Mesendoderm (in vitro differentiated cells): ENCODE results near the gene PAK5.

Experiments used
- DNase-seq: peaks from one replicate; pipeline ENCODE4 v3.0.0; 2013
- H2AK5ac ChIP-seq: 2 replicates; pipeline ENCODE4 v1.6.1; 2013; ENCODE audit warnings: low read length, inconsistent platforms
- H2BK120ac ChIP-seq: 2 replicates; pipeline ENCODE4 v1.6.1; 2013; ENCODE audit warnings: low read depth, mild to moderate bottlenecking, low read length, moderate library complexity, mixed read lengths
- H2BK15ac ChIP-seq: replicated peaks from 2 replicates; pipeline ENCODE4 v1.6.1; 2013; ENCODE audit warnings: low read depth, mild to moderate bottlenecking, moderate library complexity
- H2BK5ac ChIP-seq: 2 replicates; pipeline ENCODE4 v1.6.1; 2013; ENCODE audit warnings: low read length, inconsistent platforms
- H3K18ac ChIP-seq: 2 replicates; pipeline ENCODE4 v1.6.1; 2013; ENCODE audit warnings: mild to moderate bottlenecking, low read length, mixed read lengths
- H3K23ac ChIP-seq: one replicate; pipeline ENCODE4 v1.6.1; 2013; ENCODE audit warnings: low read length
- H3K27ac ChIP-seq: 2 replicates; pipeline ENCODE4 v1.5.1; 2013; ENCODE audit warnings: low read depth, mild to moderate bottlenecking, inconsistent platforms, low read length, moderate library complexity
- H3K27me3 ChIP-seq: 2 replicates; pipeline ENCODE4 v1.6.1; 2013; ENCODE audit warnings: low read length, control low read depth, mild to moderate bottlenecking, inconsistent platforms; ENCODE audit not compliant: insufficient read depth, poor library complexity
- H3K36me3 ChIP-seq: 2 replicates; pipeline ENCODE4 v1.6.1; 2013; ENCODE audit warnings: low read length, inconsistent platforms; ENCODE audit not compliant: control insufficient read depth, insufficient read depth
- H3K4ac ChIP-seq: one replicate; pipeline ENCODE4 v1.6.1; 2013; ENCODE audit warnings: low read depth, mild to moderate bottlenecking, low read length, moderate library complexity
- H3K4me1 ChIP-seq: 2 replicates; pipeline ENCODE4 v1.6.1; 2013; ENCODE audit warnings: low read depth, low read length, inconsistent platforms; ENCODE audit not compliant: control insufficient read depth
- H3K4me2 ChIP-seq: 2 replicates; pipeline ENCODE4 v1.6.1; 2013; ENCODE audit warnings: low read length
- H3K4me3 ChIP-seq: 2 replicates; pipeline ENCODE4 v1.5.1; 2013; ENCODE audit warnings: mild to moderate bottlenecking, low read length
- H3K56ac ChIP-seq: one replicate; pipeline ENCODE4 v1.6.1; 2013; ENCODE audit warnings: low read length
- H3K79me1 ChIP-seq: 2 replicates; pipeline ENCODE4 v1.6.1; 2013; ENCODE audit warnings: low read length, inconsistent platforms
- H3K79me2 ChIP-seq: 2 replicates; pipeline ENCODE4 v1.6.1; 2013; ENCODE audit warnings: mild to moderate bottlenecking, low read length; ENCODE audit not compliant: control insufficient read depth, insufficient read depth
- H3K9ac ChIP-seq: 2 replicates; pipeline ENCODE4 v1.6.1; 2013; ENCODE audit warnings: low read length, inconsistent platforms
- H4K5ac ChIP-seq: one replicate; pipeline ENCODE4 v1.6.1; 2013; ENCODE audit warnings: low read length
- H4K8ac ChIP-seq: one replicate; pipeline ENCODE4 v1.6.1; 2013; ENCODE audit warnings: low read depth, mild to moderate bottlenecking, control low read depth, low read length, moderate library complexity
- WGBS: extraction: QIAGEN DNeasy Blood & Tissue Kit; methylation state at CpG from one replicate; pipeline ENCODE4 v1.1.7; 2013; ENCODE audit warnings: low lambda C conversion rate, missing lambda C conversion rate; ENCODE audit not compliant: insufficient coverage; ENCODE audit errors: extremely low coverage; 5-methylcytosine and 5-hydroxymethylcytosine counted together

PAK5 gene

GRCh38 chr20:9499126-9499899 lies 339.6 kb downstream of the PAK5 start:
- H2BK5ac ChIP-seq: no peak overlapping the region
- no peak overlapping the region for H4K5ac ChIP-seq
- H3K4me3 ChIP-seq: no peak overlapping the region
- no peaks in the 10 kb centered on the region for H3K79me2 ChIP-seq
- no peak overlapping the region for H3K18ac ChIP-seq
- DNase-seq: no peak
- no peak overlapping the region for H4K8ac ChIP-seq
- H3K9ac ChIP-seq: no peak overlapping the region
- H3K4me1 ChIP-seq: no peaks in the 10 kb centered on the region
- H3K4ac ChIP-seq: no peak overlapping the region
- no peak overlapping the region for H2BK15ac ChIP-seq
- no peak overlapping the region for H2BK120ac ChIP-seq
- H3K27ac ChIP-seq: no peak overlapping the region
- WGBS: no CpG with 5 or more reads among the region's 5 CpGs
- no peaks in the 10 kb centered on the region for H3K79me1 ChIP-seq
- no peaks in the 10 kb centered on the region for H3K36me3 ChIP-seq
- H2AK5ac ChIP-seq: no peak overlapping the region
- no peaks in the 10 kb centered on the region for H3K27me3 ChIP-seq
- no peak overlapping the region for H3K56ac ChIP-seq
- H3K4me2 ChIP-seq: no peak overlapping the region
- H3K23ac ChIP-seq: no peak overlapping the region

- H4K8ac ChIP-seq: no peak overlapping the region
- H3K79me1 ChIP-seq: no peaks in the 10 kb centered on the region
- H3K4ac ChIP-seq: no peak overlapping the region
- H4K5ac ChIP-seq: no peak overlapping the region
- H3K27ac ChIP-seq: no peak overlapping the region
- H2AK5ac ChIP-seq: no peak overlapping the region
- H3K79me2 ChIP-seq: no peaks in the 10 kb centered on the region
- H3K56ac ChIP-seq: no peak overlapping the region
- no peaks in the 10 kb centered on the region for H3K27me3 ChIP-seq
- no peak overlapping the region for H2BK5ac ChIP-seq
- WGBS: no CpG with 5 or more reads among the region's 4 CpGs
- H3K18ac ChIP-seq: no peak overlapping the region
- no peak overlapping the region for H3K9ac ChIP-seq
- no peaks in the 10 kb centered on the region for H3K36me3 ChIP-seq
- no peak overlapping the region for H3K4me3 ChIP-seq
- DNase-seq: no peak
- H3K4me1 ChIP-seq: no peaks in the 10 kb centered on the region
- no peak overlapping the region for H3K4me2 ChIP-seq
- no peak overlapping the region for H3K23ac ChIP-seq
- no peak overlapping the region for H2BK15ac ChIP-seq
- H2BK120ac ChIP-seq: no peak overlapping the region
Measured at GRCh38 chr20:9498322-9498721, 340.6 kb downstream of the PAK5 start.

GRCh38 chr20:9496155-9496554 lies 342.7 kb downstream of the PAK5 start:
- H3K4me2 ChIP-seq: no peak overlapping the region
- no peaks in the 10 kb centered on the region for H3K4me1 ChIP-seq
- no peaks in the 10 kb centered on the region for H3K79me1 ChIP-seq
- no peak overlapping the region for H2BK120ac ChIP-seq
- DNase-seq: no peak
- H3K27ac ChIP-seq: no peak overlapping the region
- no peak overlapping the region for H3K18ac ChIP-seq
- no peak overlapping the region for H3K56ac ChIP-seq
- H3K36me3 ChIP-seq: no peaks in the 10 kb centered on the region
- H3K27me3 ChIP-seq: no peaks in the 10 kb centered on the region
- H3K4me3 ChIP-seq: no peak overlapping the region
- H4K5ac ChIP-seq: no peak overlapping the region
- no peaks in the 10 kb centered on the region for H3K79me2 ChIP-seq
- no peak overlapping the region for H2AK5ac ChIP-seq
- H2BK5ac ChIP-seq: no peak overlapping the region
- no peak overlapping the region for H2BK15ac ChIP-seq
- WGBS: no CpG with 5 or more reads among the region's 3 CpGs
- H4K8ac ChIP-seq: no peak overlapping the region
- H3K9ac ChIP-seq: no peak overlapping the region
- no peak overlapping the region for H3K23ac ChIP-seq
- no peak overlapping the region for H3K4ac ChIP-seq

- DNase-seq: no peak
- Histone ChIP-seq H3K56ac (no peak overlapping the region), H3K79me1 (no peaks in the 10 kb centered on the region), H2AK5ac (no peak overlapping the region), H3K27ac (no peak overlapping the region), H3K18ac (no peak overlapping the region), H3K9ac (no peak overlapping the region), H2BK5ac (no peak overlapping the region), H4K8ac (no peak overlapping the region), H3K36me3 (no peaks in the 10 kb centered on the region), H3K79me2 (no peaks in the 10 kb centered on the region), H2BK120ac (no peak overlapping the region), H3K4me1 (no peaks in the 10 kb centered on the region), H2BK15ac (no peak overlapping the region), H3K4me3 (no peak overlapping the region), H3K4me2 (no peak overlapping the region), H3K27me3 (no peaks in the 10 kb centered on the region), H3K23ac (no peak overlapping the region), H3K4ac (no peak overlapping the region), H4K5ac (no peak overlapping the region)
- WGBS: no CpG with 5 or more reads among the region's 2 CpGs
Measured at GRCh38 chr20:9495701-9496100, 343.2 kb downstream of the PAK5 start.

- Histone ChIP-seq H2BK5ac (no peak overlapping the region), H3K23ac (no peak overlapping the region), H3K9ac (no peak overlapping the region), H2BK120ac (no peak overlapping the region), H3K4me2 (no peak overlapping the region), H3K18ac (no peak overlapping the region), H2BK15ac (no peak overlapping the region), H4K8ac (no peak overlapping the region), H3K56ac (no peak overlapping the region), H3K27ac (no peak overlapping the region), H3K27me3 (no peaks in the 10 kb centered on the region), H3K79me1 (no peaks in the 10 kb centered on the region), H3K4me3 (no peak overlapping the region), H3K4ac (no peak overlapping the region), H2AK5ac (no peak overlapping the region), H3K4me1 (no peaks in the 10 kb centered on the region), H4K5ac (no peak overlapping the region), H3K79me2 (no peaks in the 10 kb centered on the region), H3K36me3 (no peaks in the 10 kb centered on the region)
- no CpG with 5 or more reads among the region's 2 CpGs for WGBS
- DNase-seq: no peak
Measured at GRCh38 chr20:9493803-9494202, 345.1 kb downstream of the PAK5 start.

- H3K4me2 ChIP-seq: no peak overlapping the region
- no peak overlapping the region for H3K27ac ChIP-seq
- H2BK120ac ChIP-seq: no peak overlapping the region
- DNase-seq: no peak
- H3K79me1 ChIP-seq: no peaks in the 10 kb centered on the region
- no peak overlapping the region for H3K9ac ChIP-seq
- no CpG with 5 or more reads among the region's 4 CpGs for WGBS
- H3K56ac ChIP-seq: no peak overlapping the region
- H2AK5ac ChIP-seq: no peak overlapping the region
- no peak overlapping the region for H4K8ac ChIP-seq
- no peak overlapping the region for H4K5ac ChIP-seq
- no peak overlapping the region for H3K4me3 ChIP-seq
- no peak overlapping the region for H3K18ac ChIP-seq
- H2BK15ac ChIP-seq: no peak overlapping the region
- no peak overlapping the region for H3K4ac ChIP-seq
- no peak overlapping the region for H2BK5ac ChIP-seq
- no peaks in the 10 kb centered on the region for H3K36me3 ChIP-seq
- H3K23ac ChIP-seq: no peak overlapping the region
- no peaks in the 10 kb centered on the region for H3K79me2 ChIP-seq
- no peaks in the 10 kb centered on the region for H3K4me1 ChIP-seq
- no peaks in the 10 kb centered on the region for H3K27me3 ChIP-seq
Measured at GRCh38 chr20:9492067-9492466, 346.8 kb downstream of the PAK5 start.
